GM12872 (cell line): ENCODE measurements around the gene PHACTR3.

Experiments used
- CTCF ChIP-seq: IDR thresholded peaks from 3 replicates; pipeline ENCODE4 v1.5.1; 2011; ENCODE audit warnings: low read depth, mild to moderate bottlenecking, low read length, moderate library complexity; ENCODE audit not compliant: insufficient read depth

PHACTR3 gene

DNA sequence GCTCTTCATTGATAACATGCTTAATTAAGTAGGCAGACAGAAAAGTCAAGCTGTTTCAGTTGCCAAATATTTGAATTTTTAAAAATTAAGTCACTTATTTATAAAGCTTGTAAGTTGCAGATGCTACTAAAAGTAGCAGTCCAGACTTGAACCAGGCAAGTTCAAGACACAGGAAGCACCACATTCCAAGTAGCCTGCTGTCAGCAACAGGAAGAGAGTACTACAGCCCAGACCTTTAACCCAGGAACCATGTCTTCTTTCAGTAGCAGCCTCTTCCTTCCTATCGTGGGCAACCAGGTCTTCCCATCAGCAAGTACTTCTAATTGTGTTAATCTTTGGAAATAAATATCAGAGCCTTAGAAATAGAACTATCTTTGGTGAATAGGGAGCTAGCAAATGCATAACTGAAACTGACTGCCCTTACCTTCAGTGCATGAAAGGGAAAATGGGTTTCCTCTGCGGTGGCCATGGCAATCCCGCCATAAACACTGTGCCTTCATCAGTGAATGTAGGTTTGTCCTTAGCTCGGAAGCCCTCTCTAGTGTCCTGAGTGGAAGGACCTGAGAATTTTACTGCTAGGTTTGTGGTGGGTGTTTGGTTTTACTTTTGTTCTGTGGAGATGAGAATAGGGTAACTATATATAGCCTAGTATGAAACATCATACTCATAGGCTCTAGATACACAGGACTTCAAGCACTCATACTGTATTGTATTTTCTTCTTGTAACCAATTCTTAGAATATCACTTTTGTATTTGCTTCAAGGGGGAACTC lies 233.5 kb downstream of the PHACTR3 start:
- no peak for TF ChIP-seq CTCF

DNA sequence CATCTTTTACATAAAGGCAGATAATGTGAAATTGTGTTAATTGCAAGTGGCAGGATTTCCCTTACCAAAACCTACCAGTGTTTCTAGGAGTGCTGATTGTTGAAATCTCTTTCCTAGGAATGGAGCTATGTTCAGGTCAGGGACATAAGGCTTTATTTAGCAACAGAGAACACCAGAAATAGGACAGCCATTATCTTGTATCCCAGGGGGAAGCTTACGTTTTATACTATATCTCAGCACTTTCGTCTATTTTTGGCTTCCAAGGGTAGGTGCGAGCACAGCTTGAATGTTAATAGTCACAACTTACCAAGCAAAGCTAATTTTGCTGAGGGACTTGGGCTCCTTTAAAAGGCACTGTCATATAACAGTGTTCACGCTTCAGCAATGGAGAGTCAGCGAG lies 235.1 kb downstream of the PHACTR3 start:
- TF ChIP-seq CTCF, result no peak

GRCh38 chr20:59845472-59845871 lies 241.1 kb downstream of the PHACTR3 start:
- no peak for TF ChIP-seq CTCF

- TF ChIP-seq CTCF, result no peak
Measured at GRCh38 chr20:59848182-59848581, 243.8 kb downstream of the PHACTR3 start.

DNA sequence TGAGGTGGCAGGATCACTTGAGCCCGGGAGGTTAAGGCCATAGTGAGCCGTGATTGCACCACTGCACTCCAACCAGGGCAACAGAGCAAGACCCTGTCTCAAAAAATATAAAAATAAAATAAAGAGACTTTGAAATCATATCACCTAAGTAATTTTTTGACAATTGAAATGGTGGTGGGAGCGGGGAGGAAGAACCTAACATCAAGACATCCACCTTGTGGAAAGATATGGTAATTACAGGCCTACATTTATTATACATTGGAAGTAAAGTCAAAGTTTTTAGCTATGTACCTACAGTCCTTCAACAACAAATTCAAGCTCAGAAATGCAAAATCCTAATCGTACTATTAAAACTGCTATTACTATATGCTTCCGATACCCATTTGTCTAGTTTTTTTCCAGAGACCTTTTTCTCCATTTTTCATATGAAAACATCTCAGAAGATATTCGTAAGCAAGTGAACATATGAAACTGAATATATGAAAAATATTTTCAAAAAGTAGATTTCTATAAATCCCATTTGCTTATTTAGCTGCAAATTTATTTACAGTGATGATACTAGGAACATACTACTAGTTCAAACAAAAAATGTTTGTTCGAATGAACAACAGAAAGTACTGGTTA lies 245.8 kb downstream of the PHACTR3 start:
- peak; percentile 57 for TF ChIP-seq CTCF

DNA sequence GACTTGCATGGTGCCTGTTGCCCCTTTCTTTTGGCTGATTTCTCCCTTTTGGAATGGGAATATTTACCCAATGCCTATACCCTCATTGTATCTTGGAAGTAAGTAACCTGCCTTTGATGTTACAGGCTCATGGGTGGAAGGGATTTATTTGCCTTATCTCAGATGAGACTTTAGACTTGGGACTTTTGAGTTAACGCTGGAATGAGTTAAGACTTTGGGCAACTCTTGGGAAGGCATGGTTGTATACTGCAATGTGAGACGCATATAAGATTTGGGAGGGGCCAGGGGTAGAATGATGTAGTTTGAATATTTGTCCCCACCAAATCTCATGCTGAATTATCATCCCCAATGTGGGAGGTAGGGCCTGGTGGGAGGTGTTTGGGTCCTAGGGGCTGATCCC lies 253.6 kb downstream of the PHACTR3 start:
- TF ChIP-seq CTCF, result no peak

GRCh38 chr20:59858425-59858824 lies 254.1 kb downstream of the PHACTR3 start:
- no peak for TF ChIP-seq CTCF
